ENCODE results near the gene ZBTB48. TPM values are rescaled to one million over a fixed set of nuclear protein-coding genes. Genes with fewer than 3 reads are reported as not detected.

Gene ZBTB48
- total RNA-seq, 2 experiments from 2014 or later: 15.0 to 18.3 TPM

DNA sequence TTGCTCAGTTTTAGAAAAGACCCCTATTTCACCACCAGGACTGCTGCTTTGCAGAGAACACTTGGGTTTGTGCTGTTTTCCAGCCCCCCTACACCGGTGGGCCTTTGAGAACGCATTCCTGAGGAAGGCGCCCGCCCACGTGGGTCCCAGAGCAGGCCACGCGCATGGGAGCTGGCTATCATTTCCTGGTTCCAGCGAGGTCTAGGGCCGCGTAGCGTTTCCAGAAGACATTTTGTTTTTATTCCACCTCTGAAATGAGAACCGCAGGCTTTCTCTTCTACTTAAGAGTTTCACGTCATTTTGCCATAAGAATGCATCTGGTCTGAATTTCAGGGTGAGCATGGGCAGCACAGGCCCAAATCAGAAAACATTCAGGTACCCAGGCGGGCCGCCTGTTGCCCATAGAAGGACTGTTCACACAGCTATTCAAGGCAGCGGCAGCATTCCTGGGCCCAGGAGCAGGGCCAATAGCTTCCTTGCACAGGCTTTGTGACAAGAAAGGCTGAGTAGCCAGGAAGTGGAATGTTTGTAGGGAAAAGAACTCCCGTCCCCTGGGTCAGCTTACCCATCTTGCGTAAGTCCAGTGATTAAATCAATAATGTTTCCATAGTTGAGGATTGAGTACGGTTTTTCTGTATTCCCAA lies 24.2 kb downstream of the ZBTB48 start:
- Mint-ChIP-seq H3K4me3 (peak overlapping the region; percentile 74), H3K36me3 (ENCODE audit: low read depth) (peaks cover 15% of the 10 kb centered on the region), H3K9me3 (no peaks in the 10 kb centered on the region), H3K4me1 (ENCODE audit: low read depth) (peaks cover 22% of the 10 kb centered on the region), H3K27ac (peak overlapping the region; percentile 96), H3K27me3 (ENCODE audit: low read depth) (no peaks in the 10 kb centered on the region)
- no peak for DNase-seq
- intact Hi-C loops (cut with micrococcal nuclease): loop anchor here (1.0 to 5.0 kb wide), 6 partner anchors 98 to 612 kb away; partner anchors contain the start of genes ACOT7, DNAJC11, NPHP4 and RPL22
- CTCF ChIA-PET: interaction anchor here (1.0 to 1.2 kb wide), 2 partner anchors 19 to 97 kb away, joined by 3 read pairs; partner anchors contain the start of gene DNAJC11

- Mint-ChIP-seq H3K4me1 (ENCODE audit: low read depth) (peaks cover 17% of the 10 kb centered on the region), H3K4me3 (peak overlapping the region; percentile 87)
- CTCF ChIA-PET: interaction anchor here (0.6 to 1.4 kb wide), 2 partner anchors 11 to 239 kb away, joined by 3 read pairs; no protein-coding TSS in a partner anchor
These were observed 33.0 kb downstream of the ZBTB48 start for GRCh38 chr1:6612641-6613360.

GRCh38 chr1:6613361-6614018 lies 33.7 kb downstream of the ZBTB48 start, which contains the start of gene PHF13:
Gene PHF13, plus strand, starts transcription at chr1:6613731. Its CDS starts 336 bp downstream, at chr1:6614067.
- no peaks in the 10 kb centered on the region for H3K27me3 Mint-ChIP-seq (ENCODE audit: low read depth)
- peak within 1 kb of the TSS; percentile 87 for H3K4me3 Mint-ChIP-seq
- peak; percentile 100 for DNase-seq
- H3K36me3 Mint-ChIP-seq (ENCODE audit: low read depth): peaks cover 10% of the 10 kb centered on the region
- no peaks in the 10 kb centered on the region for H3K9me3 Mint-ChIP-seq
- intact Hi-C loops (cut with micrococcal nuclease): loop anchor here (1.0 kb wide), 4 partner anchors 12 to 59 kb away; partner anchors contain the start of genes NOL9 and ZBTB48
- CTCF ChIA-PET: interaction anchor here (1.0 kb wide), 1 partner anchor 59 kb away, joined by 3 read pairs; the partner anchor contains the start of gene NOL9
- H3K4me1 Mint-ChIP-seq (ENCODE audit: low read depth): peaks cover 17% of the 10 kb centered on the region
- H3K27ac Mint-ChIP-seq: peak within 1 kb of the TSS; percentile 81

More at GRCh38 chr1:6612641-6613360, 33.0 kb downstream of the ZBTB48 start:
- Mint-ChIP-seq H3K36me3 (ENCODE audit: low read depth) (peaks cover 8% of the 10 kb centered on the region), H3K9me3 (no peaks in the 10 kb centered on the region), H3K27me3 (ENCODE audit: low read depth) (no peaks in the 10 kb centered on the region), H3K27ac (peak overlapping the region; percentile 81)
- peak; percentile 41 for DNase-seq
- intact Hi-C loops (cut with micrococcal nuclease): loop anchor here (1.0 kb wide), 4 partner anchors 12 to 58 kb away; partner anchors contain the start of genes NOL9 and ZBTB48

- Mint-ChIP-seq H3K36me3 (ENCODE audit: low read depth) (peaks cover 10% of the 10 kb centered on the region), H3K9me3 (no peaks in the 10 kb centered on the region), H3K4me3 (peak overlapping the region; percentile 71), H3K27me3 (ENCODE audit: low read depth) (no peaks in the 10 kb centered on the region), H3K27ac (no peak overlapping the region), H3K4me1 (ENCODE audit: low read depth) (peaks cover 17% of the 10 kb centered on the region)
- peak; percentile 50 for DNase-seq
- CTCF ChIA-PET: interaction anchor here (1.0 kb wide), 1 partner anchor 60 kb away, joined by 3 read pairs; the partner anchor contains the start of gene NOL9
- intact Hi-C loops (cut with micrococcal nuclease): no loop called here
These were observed 34.5 kb downstream of the ZBTB48 start for GRCh38 chr1:6614019-6614928.

- no peaks in the 10 kb centered on the region for H3K9me3 Mint-ChIP-seq
- H3K27ac Mint-ChIP-seq: no peak overlapping the region
- DNase-seq: no peak
- no peaks in the 10 kb centered on the region for H3K27me3 Mint-ChIP-seq (ENCODE audit: low read depth)
- peaks cover 17% of the 10 kb centered on the region for H3K4me1 Mint-ChIP-seq (ENCODE audit: low read depth)
- intact Hi-C loops (cut with micrococcal nuclease): no loop called here
- H3K4me3 Mint-ChIP-seq: peak overlapping the region; percentile 62
- peaks cover 14% of the 10 kb centered on the region for H3K36me3 Mint-ChIP-seq (ENCODE audit: low read depth)
- CTCF ChIA-PET: interaction anchor here (1.7 kb wide), 1 partner anchor 14 kb away, joined by 3 read pairs; no protein-coding TSS in a partner anchor
These were observed 35.4 kb downstream of the ZBTB48 start for GRCh38 chr1:6614929-6615785.

GRCh38 chr1:6619045-6619444 lies 39.3 kb downstream of the ZBTB48 start:
- Mint-ChIP-seq H3K9me3 (no peaks in the 10 kb centered on the region), H3K27me3 (ENCODE audit: low read depth) (no peaks in the 10 kb centered on the region), H3K4me3 (no peak overlapping the region), H3K4me1 (ENCODE audit: low read depth) (peaks cover 7% of the 10 kb centered on the region), H3K36me3 (ENCODE audit: low read depth) (peaks cover 23% of the 10 kb centered on the region), H3K27ac (no peak overlapping the region)
- DNase-seq: no peak
- intact Hi-C loops (cut with micrococcal nuclease): no loop called here
- CTCF ChIA-PET: interaction anchor here (0.9 kb wide), 1 partner anchor 19 kb away, joined by 3 read pairs; no protein-coding TSS in a partner anchor

- Mint-ChIP-seq H3K9me3 (no peaks in the 10 kb centered on the region), H3K4me3 (no peak overlapping the region), H3K27ac (no peak overlapping the region), H3K4me1 (ENCODE audit: low read depth) (peaks cover 15% of the 10 kb centered on the region), H3K27me3 (ENCODE audit: low read depth) (no peaks in the 10 kb centered on the region), H3K36me3 (ENCODE audit: low read depth) (peaks cover 22% of the 10 kb centered on the region)
- CTCF ChIA-PET: interaction anchor here (0.6 kb wide), 1 partner anchor 164 kb away, joined by 5 read pairs; no protein-coding TSS in a partner anchor
- DNase-seq: no peak
- intact Hi-C loops (cut with micrococcal nuclease): no loop called here
These were observed 41.9 kb downstream of the ZBTB48 start for GRCh38 chr1:6621429-6622391.

GRCh38 chr1:6622396-6623152 lies 42.8 kb downstream of the ZBTB48 start:
- CTCF ChIA-PET: interaction anchor here (0.6 to 1.4 kb wide), 2 partner anchors 18 to 165 kb away, joined by 3 to 5 read pairs; no protein-coding TSS in a partner anchor
- H3K27me3 Mint-ChIP-seq (ENCODE audit: low read depth): no peaks in the 10 kb centered on the region
- H3K36me3 Mint-ChIP-seq (ENCODE audit: low read depth): peaks cover 22% of the 10 kb centered on the region
- H3K27ac Mint-ChIP-seq: no peak overlapping the region
- intact Hi-C loops (cut with micrococcal nuclease): no loop called here
- H3K4me3 Mint-ChIP-seq: no peak overlapping the region
- no peaks in the 10 kb centered on the region for H3K9me3 Mint-ChIP-seq
- no peak for DNase-seq
- peaks cover 23% of the 10 kb centered on the region for H3K4me1 Mint-ChIP-seq (ENCODE audit: low read depth)

- Mint-ChIP-seq H3K9me3 (no peaks in the 10 kb centered on the region), H3K27ac (no peak overlapping the region), H3K27me3 (ENCODE audit: low read depth) (no peaks in the 10 kb centered on the region), H3K4me3 (no peak overlapping the region), H3K36me3 (ENCODE audit: low read depth) (peaks cover 21% of the 10 kb centered on the region), H3K4me1 (ENCODE audit: low read depth) (peaks cover 27% of the 10 kb centered on the region)
- DNase-seq: no peak
- CTCF ChIA-PET: interaction anchor here (0.9 to 1.4 kb wide), 3 partner anchors 19 to 42 kb away, joined by 3 to 8 read pairs (median 3); no protein-coding TSS in a partner anchor
- intact Hi-C loops (cut with micrococcal nuclease): no loop called here
These were observed 43.6 kb downstream of the ZBTB48 start for GRCh38 chr1:6623269-6623965.

All from activated naive CD4-positive, alpha-beta T cell treated with anti-CD3 and anti-CD28 coated beads for 36 hours (primary cell).